Neural crest cell (in vitro differentiated cells): Measurements from ENCODE around the gene IL32. TPM values are rescaled to one million over a fixed set of nuclear protein-coding genes. Genes with fewer than 3 reads are reported as not detected.
"Not testable (repeated sequence)": the region's sequence is repeated elsewhere in the genome, so short reads cannot be mapped to it uniquely, and the experiment has no call there.

Experiments
- DNase-seq: peaks from one replicate; pipeline ENCODE4 v3.0.0; 2021; ENCODE audit warnings: low read depth, mixed read lengths, low spot score
- H3K27ac Mint-ChIP-seq: one replicate; pipeline ENCODE4 v1.8.0; 2021; ENCODE audit warnings: mild to moderate bottlenecking, mixed read lengths; ENCODE audit not compliant: unreplicated experiment
- H3K27me3 Mint-ChIP-seq: 2 replicates; pipeline ENCODE4 v1.8.0; 2021; ENCODE audit warnings: low read depth, mild to moderate bottlenecking, mixed read lengths
- H3K36me3 Mint-ChIP-seq: 2 replicates; pipeline ENCODE4 v1.8.0; 2021; ENCODE audit warnings: low read depth, mild to moderate bottlenecking, mixed read lengths
- H3K4me1 Mint-ChIP-seq: 2 replicates; pipeline ENCODE4 v1.8.0; 2021; ENCODE audit warnings: mixed read lengths
- H3K4me3 Mint-ChIP-seq: one replicate; pipeline ENCODE4 v1.8.0; 2021; ENCODE audit warnings: mild to moderate bottlenecking, mixed read lengths
- H3K9me3 Mint-ChIP-seq: 2 replicates; pipeline ENCODE4 v1.8.0; 2021; ENCODE audit warnings: mixed read lengths
- CTCF ChIP-seq: fragments of 200-600 bp; sonication (generic); conservative IDR thresholded peaks from 2 replicates; pipeline ENCODE4 v1.5.0; 2021; ENCODE audit warnings: antibody characterized with exemption, mild to moderate bottlenecking
- total RNA-seq: library from RNA; stranded (reverse); gene quantifications from 2 replicates; pipeline ENCODE4 v1.2.1, GENCODE V29; 2021

Gene IL32
- total RNA-seq, 1 donor from 2014 or later: not detected

GRCh38 chr16:3065742-3066439 is 451 bp downstream of the IL32 start:
- Mint-ChIP-seq H3K4me3 (no peak overlapping the region), H3K9me3 (no peaks in the 10 kb centered on the region), H3K27ac (peak overlapping the region; percentile 91), H3K27me3 (peaks cover 2% of the 10 kb centered on the region), H3K4me1 (no peaks in the 10 kb centered on the region), H3K36me3 (no peaks in the 10 kb centered on the region)
- TF ChIP-seq CTCF: no peak
- DNase-seq: no peak

GRCh38 chr16:3066440-3066748 is 954 bp downstream of the IL32 start:
- H3K36me3 Mint-ChIP-seq: no peaks in the 10 kb centered on the region
- DNase-seq: no peak
- H3K4me1 Mint-ChIP-seq: no peaks in the 10 kb centered on the region
- no peak for TF ChIP-seq CTCF
- no peak overlapping the region for H3K4me3 Mint-ChIP-seq
- H3K27ac Mint-ChIP-seq: no peak overlapping the region
- peaks cover 2% of the 10 kb centered on the region for H3K27me3 Mint-ChIP-seq
- H3K9me3 Mint-ChIP-seq: no peaks in the 10 kb centered on the region

- DNase-seq: no peak
- Mint-ChIP-seq H3K9me3 (no peaks in the 10 kb centered on the region), H3K36me3 (no peaks in the 10 kb centered on the region), H3K27ac (no peak overlapping the region), H3K4me3 (no peak overlapping the region), H3K27me3 (peaks cover 6% of the 10 kb centered on the region), H3K4me1 (no peaks in the 10 kb centered on the region)
- no peak for TF ChIP-seq CTCF
Observed at GRCh38 chr16:3068487-3068886, 3.0 kb downstream of the IL32 start.

- not testable (repeated sequence) for DNase-seq, H3K27ac Mint-ChIP-seq, H3K36me3 Mint-ChIP-seq, H3K9me3 Mint-ChIP-seq, H3K4me3 Mint-ChIP-seq, H3K4me1 Mint-ChIP-seq
- H3K27me3 Mint-ChIP-seq: peaks cover 12% of the 10 kb centered on the region
Observed at GRCh38 chr16:3069146-3069545, 3.7 kb downstream of the IL32 start.

GRCh38 chr16:3070608-3071111 is 5.2 kb downstream of the IL32 start:
- Mint-ChIP-seq H3K4me3 (no peak overlapping the region), H3K4me1 (no peaks in the 10 kb centered on the region), H3K36me3 (no peaks in the 10 kb centered on the region), H3K27me3 (peaks cover 20% of the 10 kb centered on the region), H3K9me3 (no peaks in the 10 kb centered on the region), H3K27ac (no peak overlapping the region)
- TF ChIP-seq CTCF: no peak
- DNase-seq: no peak

- Mint-ChIP-seq H3K9me3 (no peaks in the 10 kb centered on the region), H3K4me1 (no peaks in the 10 kb centered on the region), H3K27ac (no peak overlapping the region), H3K27me3 (peaks cover 21% of the 10 kb centered on the region), H3K4me3 (no peak overlapping the region), H3K36me3 (no peaks in the 10 kb centered on the region)
- no peak for TF ChIP-seq CTCF
- DNase-seq: no peak
Observed at GRCh38 chr16:3071655-3072054, 6.2 kb downstream of the IL32 start.

- not testable (repeated sequence) for DNase-seq, H3K9me3 Mint-ChIP-seq, H3K36me3 Mint-ChIP-seq, H3K27ac Mint-ChIP-seq, H3K4me3 Mint-ChIP-seq, H3K4me1 Mint-ChIP-seq
- peaks cover 26% of the 10 kb centered on the region for H3K27me3 Mint-ChIP-seq
Observed at GRCh38 chr16:3072148-3072547, 6.7 kb downstream of the IL32 start.

- H3K27ac Mint-ChIP-seq, DNase-seq, H3K36me3 Mint-ChIP-seq, H3K4me1 Mint-ChIP-seq, H3K9me3 Mint-ChIP-seq, H3K4me3 Mint-ChIP-seq: not testable (repeated sequence)
- peaks cover 28% of the 10 kb centered on the region for H3K27me3 Mint-ChIP-seq
Observed at GRCh38 chr16:3072576-3073263, 7.3 kb downstream of the IL32 start.
